Ishikawa (cell line): ENCODE measurements around the gene SFMBT1.

ENCODE experiments used
- CREB1 ChIP-seq: IDR thresholded peaks from 2 replicates; pipeline ENCODE4 v1.6.1; 2012; ENCODE audit warnings: low read depth
- EGR1 ChIP-seq: IDR thresholded peaks from 2 replicates; pipeline ENCODE4 v1.6.1; 2012
- EP300 ChIP-seq: IDR thresholded peaks from 2 replicates; pipeline ENCODE4 v1.6.1; 2012; ENCODE audit warnings: borderline replicate concordance
- MAX ChIP-seq: IDR thresholded peaks from 2 replicates; pipeline ENCODE4 v1.6.1; 2012
- NFIC ChIP-seq: IDR thresholded peaks from 2 replicates; pipeline ENCODE4 v1.6.1; 2012
- REST ChIP-seq: IDR thresholded peaks from 2 replicates; pipeline ENCODE4 v1.6.1; 2012; ENCODE audit warnings: low read depth, mild to moderate bottlenecking
- TAF1 ChIP-seq: IDR thresholded peaks from 2 replicates; pipeline ENCODE4 v1.6.1; 2012; ENCODE audit warnings: low read depth, mild to moderate bottlenecking
- TCF12 ChIP-seq: IDR thresholded peaks from 2 replicates; pipeline ENCODE4 v1.6.1; 2012; ENCODE audit warnings: low read depth
- USF1 ChIP-seq: IDR thresholded peaks from 2 replicates; pipeline ENCODE4 v1.6.1; 2012
- YY1 ChIP-seq: IDR thresholded peaks from 2 replicates; pipeline ENCODE4 v1.6.1; 2012; ENCODE audit warnings: low read depth
- ZBTB7A ChIP-seq: IDR thresholded peaks from 2 replicates; pipeline ENCODE4 v1.6.1; 2012; ENCODE audit warnings: low read depth

GRCh38 chr3:53071882-53072431 lies 26.1 kb upstream of the SFMBT1 start:
- TF ChIP-seq REST (no peak), EP300 (no peak), EGR1 (no peak), USF1 (no peak), TAF1 (no peak), CREB1 (no peak), ZBTB7A (no peak), YY1 (no peak), NFIC (no peak), TCF12 (no peak), MAX (no peak)
